ENCODE measurements around the gene MPP7. TPM values are rescaled to one million over a fixed set of nuclear protein-coding genes. Genes with fewer than 3 reads are reported as not detected.

The MPP7 gene
- total and polyA plus RNA-seq, 8 donors, result 6.0 to 42.0 (median 11.8) TPM

DNA sequence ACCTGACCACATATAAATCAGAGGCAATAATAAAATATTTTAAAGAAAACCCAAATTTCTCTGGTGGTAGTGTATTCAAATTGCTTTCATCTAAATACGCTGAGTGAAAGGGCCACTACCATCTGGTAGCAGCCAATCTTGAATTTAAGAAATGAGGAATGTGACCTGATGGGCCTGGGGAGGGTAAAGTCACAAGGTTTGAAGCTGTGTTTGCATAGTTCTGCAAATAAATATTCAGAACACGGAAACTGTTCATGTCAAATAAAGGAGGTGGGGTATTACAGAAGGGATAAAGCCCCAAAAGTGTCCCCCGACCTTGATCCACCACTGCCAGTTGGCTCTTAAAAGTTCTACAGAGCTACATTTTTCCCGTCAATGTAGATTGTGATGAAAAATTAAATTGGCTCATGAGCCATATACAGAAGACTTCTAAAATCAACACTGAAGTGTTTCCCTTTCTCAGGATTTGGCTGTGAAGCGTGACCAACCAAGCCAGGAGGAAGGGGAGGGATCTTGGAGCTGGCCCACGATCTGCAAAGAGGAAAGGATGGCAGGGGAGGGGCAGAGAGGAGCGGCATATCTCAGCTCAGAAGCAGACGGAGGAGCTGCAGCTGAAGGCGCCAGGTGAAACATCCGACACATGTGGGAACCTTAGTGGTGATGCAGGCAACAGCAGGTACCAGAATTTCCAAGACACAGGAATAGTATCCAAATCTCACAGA lies 39.6 kb downstream of the MPP7 start:
- H3K27me3 ChIP-seq, result no peaks in the 10 kb centered on the region
- WGBS, 5 donors, result 29 to 41% (median 33%) methylated on average over 10 of the region's 10 CpGs
- peaks cover 8 to 30% (median 17%) of the 10 kb centered on the region in 4 donors for H3K4me1 ChIP-seq
- H3K9me3 ChIP-seq, result no peaks in the 10 kb centered on the region
- peak overlapping the region in 4 of 5 donors; percentile 2 to 19 (median 11) for H3K27ac ChIP-seq
- no peaks in the 10 kb centered on the region for H3K36me3 ChIP-seq
- peak; percentile 41 to 67 for DNase-seq
- peak overlapping the region in 3 of 4 donors; percentile 1 to 13 (median 3) for H3K4me3 ChIP-seq
- intact Hi-C loops (cut with DNase I; ENCODE audit: low total_unique reads), result no loop called here
- TF ChIP-seq EP300 (IDR thresholded peaks at IDR 0.05), result no peak
- TF ChIP-seq POLR2AphosphoS5 (IDR thresholded peaks at IDR 0.05), result peak in 1 of 3 donors; percentile 41

DNA sequence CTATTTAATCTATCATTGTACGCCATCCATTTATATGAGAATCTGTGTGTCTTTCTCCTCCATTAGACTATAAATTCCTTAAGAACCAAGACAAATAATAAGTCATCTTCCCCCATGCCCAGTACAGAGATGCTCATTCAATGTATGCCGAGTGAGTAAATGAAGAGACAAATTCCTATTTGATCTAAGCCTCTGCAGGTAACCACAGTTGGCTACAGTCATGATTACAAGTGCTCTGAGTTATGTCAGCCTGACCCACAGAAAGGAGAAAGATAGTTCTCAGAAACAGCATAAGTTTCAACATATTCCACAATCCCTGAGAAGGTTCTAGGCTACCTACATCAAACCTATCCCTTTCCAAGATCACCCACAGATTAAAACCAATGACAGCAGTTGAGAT lies 46.1 kb downstream of the MPP7 start:
- WGBS, 5 donors, result 71 to 98% (median 97%) methylated on average over 2 of the region's 2 CpGs
- no peak overlapping the region for H3K4me3 ChIP-seq
- peaks cover 0 to 30% (median 11%) of the 10 kb centered on the region in 4 donors for H3K4me1 ChIP-seq
- H3K36me3 ChIP-seq, result no peaks in the 10 kb centered on the region
- H3K27ac ChIP-seq, result no peak overlapping the region
- intact Hi-C loops (cut with DNase I; ENCODE audit: low total_unique reads), result no loop called here
- no peak for TF ChIP-seq POLR2AphosphoS5 (IDR thresholded peaks at IDR 0.05)
- TF ChIP-seq POLR2A (IDR thresholded peaks at IDR 0.05), result no peak
- TF ChIP-seq EP300 (IDR thresholded peaks at IDR 0.05), result no peak
- TF ChIP-seq, protein P1, sequence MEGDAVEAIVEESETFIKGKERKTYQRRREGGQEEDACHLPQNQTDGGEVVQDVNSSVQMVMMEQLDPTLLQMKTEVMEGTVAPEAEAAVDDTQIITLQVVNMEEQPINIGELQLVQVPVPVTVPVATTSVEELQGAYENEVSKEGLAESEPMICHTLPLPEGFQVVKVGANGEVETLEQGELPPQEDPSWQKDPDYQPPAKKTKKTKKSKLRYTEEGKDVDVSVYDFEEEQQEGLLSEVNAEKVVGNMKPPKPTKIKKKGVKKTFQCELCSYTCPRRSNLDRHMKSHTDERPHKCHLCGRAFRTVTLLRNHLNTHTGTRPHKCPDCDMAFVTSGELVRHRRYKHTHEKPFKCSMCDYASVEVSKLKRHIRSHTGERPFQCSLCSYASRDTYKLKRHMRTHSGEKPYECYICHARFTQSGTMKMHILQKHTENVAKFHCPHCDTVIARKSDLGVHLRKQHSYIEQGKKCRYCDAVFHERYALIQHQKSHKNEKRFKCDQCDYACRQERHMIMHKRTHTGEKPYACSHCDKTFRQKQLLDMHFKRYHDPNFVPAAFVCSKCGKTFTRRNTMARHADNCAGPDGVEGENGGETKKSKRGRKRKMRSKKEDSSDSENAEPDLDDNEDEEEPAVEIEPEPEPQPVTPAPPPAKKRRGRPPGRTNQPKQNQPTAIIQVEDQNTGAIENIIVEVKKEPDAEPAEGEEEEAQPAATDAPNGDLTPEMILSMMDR (IDR thresholded peaks at IDR 0.05), result no peak
- no peaks in the 10 kb centered on the region for H3K9me3 ChIP-seq
- DNase-seq, result no peak
- H3K27me3 ChIP-seq, result no peaks in the 10 kb centered on the region

DNA sequence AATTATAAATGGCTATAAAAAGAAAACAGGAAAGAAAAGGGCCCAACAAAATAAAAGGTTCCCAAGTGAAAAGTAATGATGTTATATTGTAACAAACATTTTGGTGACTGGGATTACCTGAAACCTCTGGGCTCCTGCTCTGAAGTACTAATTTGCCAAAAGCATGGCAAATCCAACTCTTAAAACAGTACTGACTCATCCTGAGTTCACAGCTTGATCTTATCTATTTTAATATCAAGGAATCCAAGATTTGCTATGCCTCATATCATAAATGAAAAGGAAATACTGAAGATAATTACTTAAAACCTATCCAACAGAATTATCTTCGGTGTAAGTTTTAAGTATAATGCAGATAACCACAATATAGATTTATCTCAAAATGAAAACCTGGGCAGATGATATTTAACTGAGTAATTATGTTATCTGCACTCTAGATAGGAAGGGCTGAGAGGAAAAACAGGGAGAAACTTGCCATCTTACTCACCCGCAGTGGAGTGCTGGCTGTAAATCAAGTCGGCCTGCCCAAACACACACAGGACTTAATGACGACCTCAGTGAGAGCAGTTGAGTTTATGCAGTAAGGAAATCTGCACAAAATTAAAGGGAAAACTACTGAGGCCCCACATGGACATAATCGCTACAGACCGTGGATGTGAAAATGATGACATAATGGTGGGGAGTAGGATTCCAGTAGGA lies 48.4 kb downstream of the MPP7 start:
- TF ChIP-seq EP300 (IDR thresholded peaks at IDR 0.05), result no peak
- TF ChIP-seq, protein P1 (IDR thresholded peaks at IDR 0.05), result no peak
- TF ChIP-seq POLR2AphosphoS5 (IDR thresholded peaks at IDR 0.05), result no peak
- TF ChIP-seq POLR2A (IDR thresholded peaks at IDR 0.05), result no peak
- intact Hi-C loops (cut with DNase I; ENCODE audit: low total_unique reads), result no loop called here
- peak overlapping the region in 2 of 5 donors; percentile 31 to 56 for H3K27ac ChIP-seq
- 27 to 35% (median 31%) methylated on average over 6 of the region's 6 CpGs for whole genome bisulfite sequencing, 5 donors
- H3K4me1 ChIP-seq, result peaks cover 0 to 25% (median 13%) of the 10 kb centered on the region in 4 donors
- no peak overlapping the region for H3K4me3 ChIP-seq
- peak in 1 of 2 donors; percentile 54 for DNase-seq
- no peaks in the 10 kb centered on the region for H3K36me3 ChIP-seq
- H3K27me3 ChIP-seq, result no peaks in the 10 kb centered on the region
- no peaks in the 10 kb centered on the region for H3K9me3 ChIP-seq

DNA sequence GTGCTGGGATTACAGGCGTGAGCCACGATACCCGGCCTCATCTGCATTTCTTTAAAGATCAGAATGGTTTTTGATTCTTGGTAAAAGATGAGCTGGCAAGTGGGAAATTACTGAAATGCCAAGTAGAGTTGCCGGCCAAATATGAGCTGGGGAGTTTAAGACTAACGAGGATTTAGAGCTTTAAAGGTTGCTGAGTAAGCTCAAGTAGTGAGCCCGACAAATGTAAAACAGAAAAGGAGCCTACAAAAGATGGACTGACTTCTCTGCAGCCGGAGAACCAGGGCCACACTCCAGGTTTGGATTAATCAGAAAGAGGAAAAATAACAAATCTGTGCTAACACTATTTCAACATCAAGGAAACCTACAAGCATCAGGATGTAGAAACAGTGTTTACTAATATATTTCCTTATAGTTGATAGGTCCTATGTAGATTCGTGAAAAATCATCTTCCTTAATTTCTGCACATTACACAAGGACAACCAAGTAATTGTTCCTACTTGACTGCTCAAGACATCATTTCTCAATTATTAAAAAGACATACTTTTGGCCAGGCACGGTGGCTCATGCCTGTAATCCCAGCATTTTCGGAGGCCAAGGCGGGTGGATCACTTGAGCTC lies 49.6 kb downstream of the MPP7 start:
- H3K27ac ChIP-seq, result peak overlapping the region in 2 of 5 donors; percentile 40 to 59
- H3K4me1 ChIP-seq, result peaks cover 0 to 26% (median 16%) of the 10 kb centered on the region in 4 donors
- H3K4me3 ChIP-seq, result no peak overlapping the region
- no peaks in the 10 kb centered on the region for H3K27me3 ChIP-seq
- no peaks in the 10 kb centered on the region for H3K36me3 ChIP-seq
- 64 to 86% (median 80%) methylated on average over 11 of the region's 11 CpGs for WGBS, 5 donors
- no peaks in the 10 kb centered on the region for H3K9me3 ChIP-seq
- intact Hi-C loops (cut with DNase I; ENCODE audit: low total_unique reads), result no loop called here
- TF ChIP-seq, protein P1 (IDR thresholded peaks at IDR 0.05), result no peak
- TF ChIP-seq POLR2AphosphoS5 (IDR thresholded peaks at IDR 0.05) (no peak), POLR2A (IDR thresholded peaks at IDR 0.05) (no peak), EP300 (IDR thresholded peaks at IDR 0.05) (no peak)
- DNase-seq, result no peak

Small RNAs within 50 kb of the gene (small RNA-seq; reads per million reads assigned to genes)
- gene MIR8086, result 0 reads per million in 4 donors

Other genes with a start within 250 kb of the MPP7 start
- gene WAC, start 230.1 kb upstream of the MPP7 start, total RNA-seq, result 100 to 1,000 TPM in 4 of 5 donors, 10 to 100 TPM in 1; 79.0 to 182 (median 137) TPM
- gene WAC, start 230.1 kb upstream of the MPP7 start, polyA plus RNA-seq, result 10 to 100 TPM; 22.8 to 52.4 (median 31.4) TPM